Activated CD4-positive, alpha-beta T cell treated with anti-CD3 and anti-CD28 coated beads for 1 hour (primary cell): Measurements from ENCODE around the gene ZNF503.
"Not testable (repeated sequence)": the region's sequence is repeated elsewhere in the genome, so short reads cannot be mapped to it uniquely, and the experiment has no call there.

ENCODE experiments used
- DNase-seq: peaks from one replicate; pipeline ENCODE4 v3.0.0-alpha.2; 2020

Gene ZNF503

DNA sequence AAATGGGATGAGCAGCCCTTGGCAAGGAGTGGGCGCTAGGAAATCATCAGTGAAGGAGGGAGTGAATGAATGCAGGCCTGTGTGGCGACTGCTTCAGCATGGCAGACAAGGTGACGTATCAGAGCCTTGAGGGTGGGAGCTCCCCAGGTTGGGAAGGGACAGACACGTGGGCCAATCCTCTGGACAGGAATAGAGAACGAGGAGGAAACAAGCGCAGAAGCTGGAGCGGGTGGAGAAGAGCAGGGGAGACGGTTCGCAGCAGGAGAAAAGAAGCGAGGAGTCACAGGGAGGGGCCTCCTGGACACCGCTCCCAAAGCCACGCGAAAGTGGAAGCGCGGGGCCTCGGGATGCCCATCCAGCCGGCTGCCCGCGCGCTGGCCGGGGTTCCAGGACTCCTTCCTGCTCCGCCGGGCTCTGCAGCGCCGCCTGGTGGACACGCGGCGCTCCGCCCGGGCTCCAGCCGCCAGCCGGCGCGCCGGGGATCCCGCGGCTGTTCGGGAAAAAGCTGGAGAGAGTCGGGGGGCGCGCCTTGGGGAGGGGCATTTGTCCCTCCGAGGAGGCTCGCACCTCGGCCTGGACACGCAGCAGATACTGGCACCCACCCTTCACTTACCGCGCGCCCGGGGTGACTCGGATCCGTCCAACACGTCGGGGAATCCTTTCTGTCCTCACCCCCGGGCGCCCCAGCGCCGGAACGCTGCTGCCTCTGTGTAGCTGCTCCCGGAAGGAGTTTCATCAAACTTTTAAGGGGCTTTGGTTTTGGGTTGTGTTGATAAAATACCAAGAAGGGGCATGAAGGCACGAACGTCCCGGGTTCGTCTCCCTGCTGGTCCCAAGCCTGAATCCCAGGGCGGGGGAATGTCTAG is 6.3 kb downstream of the ZNF503 start:
- DNase-seq, result no peak

DNA sequence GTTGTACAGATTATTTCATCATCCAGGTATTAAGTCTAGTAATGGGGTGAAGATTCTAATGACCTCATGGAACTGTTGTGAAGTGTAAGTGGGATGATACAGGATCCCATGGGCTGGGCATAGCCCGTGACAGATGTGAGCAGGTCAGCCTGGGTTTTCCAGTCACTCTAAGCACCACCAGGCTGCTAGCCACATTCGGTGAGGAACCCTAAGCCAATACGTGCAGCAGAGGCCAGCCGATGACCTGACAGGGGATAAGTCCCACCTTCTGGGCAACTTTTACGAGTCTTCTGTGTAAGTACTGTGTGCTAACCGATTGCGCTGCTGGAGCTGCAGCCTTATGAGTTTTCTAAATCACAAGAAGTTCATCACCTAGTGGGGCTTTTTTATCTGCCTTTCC is 7.3 kb downstream of the ZNF503 start:
- no peak for DNase-seq

DNA sequence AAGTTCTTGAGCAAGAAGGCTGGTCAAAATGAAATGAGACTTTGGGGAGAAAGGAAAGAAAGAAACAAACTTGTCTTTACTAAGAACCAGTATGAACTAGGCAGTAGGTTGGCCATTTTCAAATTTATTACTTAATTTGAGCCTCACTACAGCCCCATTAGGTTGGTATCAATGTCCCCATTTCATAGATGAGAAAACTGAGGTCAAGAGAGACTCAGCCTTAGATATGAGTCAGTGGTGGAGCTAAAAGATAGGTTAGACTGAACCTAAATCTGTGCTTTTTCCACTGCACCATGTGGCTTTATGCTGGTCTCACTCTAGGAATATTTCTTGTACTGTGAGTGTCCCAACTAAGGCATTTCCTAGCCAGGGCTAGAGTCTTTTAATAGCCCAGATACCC is 8.8 kb downstream of the ZNF503 start:
- DNase-seq, result no peak

DNA sequence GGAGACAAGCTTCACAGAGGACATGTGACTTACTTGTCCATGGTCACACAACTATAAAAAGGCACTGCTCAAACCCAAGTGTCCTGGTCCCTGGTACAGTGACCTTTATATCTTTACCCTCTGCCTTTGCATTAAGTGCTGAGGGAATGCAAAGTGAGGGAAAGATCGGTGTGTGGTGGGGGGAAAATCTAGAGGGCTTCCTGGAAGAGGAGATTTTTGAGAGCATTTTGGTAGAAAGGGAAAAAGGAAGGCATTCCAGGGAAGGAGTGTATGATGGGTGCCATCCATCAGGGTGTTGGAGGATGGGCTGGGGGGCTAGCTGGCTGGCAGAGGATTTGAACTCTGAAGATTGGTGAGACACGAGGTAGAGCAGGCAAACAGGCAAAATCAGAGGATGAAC is 9.3 kb downstream of the ZNF503 start:
- DNase-seq, result no peak

DNA sequence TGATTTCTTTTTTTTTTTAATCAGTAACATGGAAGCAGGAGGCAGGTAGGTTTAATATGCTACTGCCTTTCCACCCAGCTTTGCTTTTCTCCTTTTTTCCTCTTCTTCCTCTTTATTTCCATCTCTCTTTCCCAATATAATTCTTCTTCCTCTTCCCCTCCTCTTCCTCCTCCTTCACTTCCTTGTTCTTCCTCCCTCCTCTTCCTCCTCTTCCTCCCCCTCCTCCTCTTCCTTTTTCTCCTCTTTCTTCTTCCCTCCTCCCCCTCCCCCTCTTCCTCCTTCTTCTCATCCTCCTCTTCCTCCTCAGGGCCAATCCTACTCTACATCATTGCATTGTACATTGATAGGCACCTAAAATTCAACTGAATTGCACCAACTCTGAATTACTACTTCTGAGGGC is 11.4 kb downstream of the ZNF503 start:
- DNase-seq, result no peak

DNA sequence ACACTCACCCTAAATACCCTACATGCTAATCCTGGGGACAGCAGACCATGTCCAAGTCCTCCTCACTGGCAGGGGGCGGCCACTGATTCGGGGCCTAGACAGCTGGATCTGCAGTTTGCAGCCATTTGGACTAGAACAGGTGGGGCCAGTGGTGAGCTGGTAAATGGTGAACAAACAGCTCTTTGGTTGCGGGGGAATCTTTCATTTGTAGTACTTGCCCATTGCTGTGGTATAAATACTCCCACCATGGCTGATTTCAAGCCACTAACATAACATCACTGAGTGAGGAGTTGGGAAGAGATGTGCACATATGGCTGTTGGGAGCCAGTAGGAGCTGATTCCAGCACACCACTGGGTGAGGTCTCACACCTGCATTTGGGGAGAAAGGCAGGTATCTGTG is 13.5 kb downstream of the ZNF503 start:
- DNase-seq, result no peak

DNA sequence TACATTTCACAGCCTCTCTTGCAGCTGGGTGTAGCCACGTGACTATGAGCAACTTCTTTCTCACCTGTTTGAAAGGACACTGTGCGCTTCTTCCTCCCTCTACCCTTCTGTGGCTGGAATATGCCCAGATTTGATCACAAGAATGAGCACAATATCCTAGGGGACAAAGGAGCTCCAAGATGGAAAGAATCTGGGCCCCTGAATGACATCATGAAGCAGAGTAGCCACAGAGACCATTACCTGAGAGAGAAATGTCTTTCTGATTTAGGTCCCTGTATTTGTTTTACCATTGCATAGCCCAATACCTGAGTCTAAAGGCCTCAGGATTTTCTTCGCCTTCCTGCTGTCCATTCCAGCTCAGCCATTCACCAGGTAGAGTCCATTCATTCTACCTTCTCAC is 15.4 kb downstream of the ZNF503 start:
- no peak for DNase-seq

DNA sequence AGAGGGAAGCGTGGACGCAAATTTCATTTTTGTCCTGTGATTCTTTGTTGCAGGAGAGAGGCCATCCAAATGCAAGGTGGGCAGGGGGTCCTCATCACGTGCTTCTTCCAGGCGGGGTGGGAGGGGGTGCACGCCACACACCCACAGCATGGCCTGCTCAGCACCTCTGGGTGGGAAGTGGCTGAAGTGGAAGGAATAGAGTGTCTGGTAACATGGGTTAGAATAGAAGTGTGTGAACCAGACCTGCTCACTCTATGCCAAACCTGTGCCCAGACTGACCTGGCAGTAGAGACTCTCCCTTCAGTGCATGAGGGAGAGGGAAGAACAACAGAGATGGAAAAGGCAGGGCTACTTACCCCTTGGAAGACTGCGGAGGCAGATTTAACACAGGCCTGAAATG is 21.7 kb downstream of the ZNF503 start:
- no peak for DNase-seq

DNA sequence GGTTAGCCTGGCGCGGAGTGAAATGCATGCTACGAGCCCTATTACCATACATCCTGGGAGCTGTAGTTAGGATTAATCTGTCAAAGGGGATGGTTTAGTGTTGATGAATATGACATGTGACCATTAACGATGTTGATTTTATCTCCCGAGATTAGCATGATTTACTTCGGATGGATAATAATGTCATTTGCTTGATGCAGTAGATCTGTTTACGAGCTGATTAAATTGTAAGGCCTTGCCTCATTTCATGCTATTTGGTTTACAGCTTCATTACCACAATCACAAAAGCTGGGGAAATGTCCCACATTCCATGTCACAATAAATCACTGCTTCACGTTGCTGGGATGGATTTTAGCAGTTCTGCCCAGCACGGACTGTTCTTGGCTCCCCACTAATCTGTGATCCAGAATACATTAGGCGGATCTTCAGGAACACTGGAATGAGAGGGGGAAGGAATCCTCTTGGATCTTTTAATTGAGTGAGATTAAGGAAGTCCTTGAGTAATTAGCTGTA is 22.3 kb downstream of the ZNF503 start:
- DNase-seq, result no peak

DNA sequence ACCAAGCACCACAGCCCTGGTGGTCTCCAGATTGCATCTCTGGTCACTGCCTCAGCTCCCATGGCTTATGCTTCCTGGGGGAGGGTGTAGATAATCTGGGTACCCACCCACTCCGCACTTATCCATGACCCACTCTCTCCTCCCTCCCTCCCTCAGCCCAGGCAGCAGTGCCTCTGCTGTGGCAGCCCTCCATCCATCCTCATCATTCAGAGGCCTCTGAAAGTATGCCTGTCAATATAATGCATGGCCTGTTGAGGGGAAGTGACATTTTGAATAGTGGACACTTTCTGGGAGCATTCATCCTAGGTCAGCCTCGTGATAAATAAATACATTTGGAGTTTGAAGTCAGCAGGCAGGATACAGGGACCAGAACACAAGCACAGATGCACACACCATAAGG is 23.2 kb downstream of the ZNF503 start:
- no peak for DNase-seq

DNA sequence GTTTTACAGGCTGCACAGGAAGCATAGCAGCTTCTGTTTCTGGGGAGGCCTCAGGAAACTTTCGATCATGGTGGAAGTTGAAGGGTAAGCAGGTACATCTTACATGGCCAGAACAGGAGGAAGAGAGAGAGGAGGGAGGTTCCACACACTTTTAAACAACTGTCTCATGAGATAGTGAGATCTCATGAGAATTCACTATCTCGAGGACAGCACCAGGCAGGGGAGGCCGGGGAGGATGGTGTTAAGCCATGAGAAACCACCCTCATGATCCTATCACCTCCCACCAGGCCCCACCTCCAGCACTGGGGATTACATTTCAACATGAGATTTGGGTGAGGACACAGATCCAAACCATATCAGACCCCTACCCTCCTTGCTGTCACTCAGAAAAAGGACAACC is 23.7 kb downstream of the ZNF503 start:
- no peak for DNase-seq

DNA sequence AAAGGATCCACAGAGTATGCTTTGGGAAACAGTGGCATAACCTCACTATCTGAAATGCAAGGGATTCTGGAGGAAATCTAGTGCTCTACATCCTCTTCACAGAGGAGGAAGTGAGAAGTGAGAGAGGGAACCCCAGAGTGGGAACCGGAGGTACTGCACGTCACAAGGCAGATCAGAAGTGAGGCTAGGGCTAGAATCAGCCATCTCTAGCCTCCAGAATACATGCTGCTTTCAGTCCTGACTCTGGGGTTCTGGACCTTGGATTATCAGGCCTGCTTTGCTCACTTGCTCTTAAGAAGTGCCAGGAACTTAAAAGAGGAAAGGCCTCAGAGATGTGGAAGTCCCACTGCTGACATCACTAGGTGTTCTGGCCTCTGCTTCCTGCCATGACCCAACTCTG is 25.7 kb downstream of the ZNF503 start:
- no peak for DNase-seq

DNA sequence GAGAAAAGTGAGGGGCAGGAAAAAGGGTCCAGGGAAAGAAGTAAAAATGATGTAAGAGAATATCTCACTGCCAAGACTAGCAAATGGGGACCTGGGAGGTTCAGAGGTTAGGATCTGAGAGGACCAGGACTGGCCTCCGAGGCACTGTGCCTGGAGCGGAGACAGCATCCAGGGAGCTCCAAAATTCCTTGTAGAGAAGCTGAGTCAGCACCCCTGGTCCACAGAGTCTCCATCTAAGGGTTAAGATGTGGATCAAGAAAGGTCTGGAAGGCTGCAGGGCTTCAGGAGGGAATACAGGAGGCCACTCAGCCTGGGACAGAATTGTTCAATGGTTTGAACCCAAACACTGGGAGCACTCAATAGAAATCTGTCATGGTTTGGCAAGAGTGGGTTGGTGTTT is 30.6 kb downstream of the ZNF503 start:
- no peak for DNase-seq

DNA sequence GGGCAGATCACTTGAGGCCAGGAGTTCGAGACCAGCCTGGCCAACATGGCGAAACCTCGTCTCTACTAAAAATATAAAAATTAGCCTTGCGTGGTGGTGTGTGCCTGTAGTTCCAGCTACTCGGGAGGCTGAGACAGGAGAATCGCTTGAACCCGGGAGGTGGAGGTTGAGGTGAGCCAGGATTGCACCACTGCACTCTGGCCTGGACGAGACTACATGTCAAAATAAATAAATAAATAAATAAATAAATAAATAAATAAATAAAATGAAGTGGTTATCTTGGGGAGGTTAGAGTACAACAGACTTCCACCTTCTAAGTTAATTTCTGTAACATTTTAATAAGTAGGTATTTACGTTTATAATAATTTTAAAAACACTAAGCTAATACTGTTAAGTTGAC is 31.7 kb downstream of the ZNF503 start:
- not testable (repeated sequence) for DNase-seq

DNA sequence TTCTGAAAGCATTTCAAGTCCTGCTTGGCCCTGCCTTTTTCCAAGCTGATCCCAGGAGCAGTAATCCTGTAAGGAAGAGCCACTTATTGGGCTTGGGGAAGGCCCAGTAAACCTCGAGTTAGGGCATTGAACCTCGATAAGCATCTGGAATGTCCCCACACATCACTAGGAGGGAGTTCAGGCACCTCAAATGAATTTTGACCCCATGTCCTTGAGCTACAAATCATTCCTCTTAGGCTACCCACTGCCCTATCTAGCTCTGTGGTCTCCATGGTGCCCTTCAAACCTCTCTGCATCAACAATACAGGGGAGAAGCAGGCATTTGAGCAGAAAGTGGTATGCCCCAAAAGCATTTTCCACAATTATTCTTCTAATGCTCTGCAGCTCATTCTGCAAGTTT is 33.7 kb downstream of the ZNF503 start:
- DNase-seq, result no peak

DNA sequence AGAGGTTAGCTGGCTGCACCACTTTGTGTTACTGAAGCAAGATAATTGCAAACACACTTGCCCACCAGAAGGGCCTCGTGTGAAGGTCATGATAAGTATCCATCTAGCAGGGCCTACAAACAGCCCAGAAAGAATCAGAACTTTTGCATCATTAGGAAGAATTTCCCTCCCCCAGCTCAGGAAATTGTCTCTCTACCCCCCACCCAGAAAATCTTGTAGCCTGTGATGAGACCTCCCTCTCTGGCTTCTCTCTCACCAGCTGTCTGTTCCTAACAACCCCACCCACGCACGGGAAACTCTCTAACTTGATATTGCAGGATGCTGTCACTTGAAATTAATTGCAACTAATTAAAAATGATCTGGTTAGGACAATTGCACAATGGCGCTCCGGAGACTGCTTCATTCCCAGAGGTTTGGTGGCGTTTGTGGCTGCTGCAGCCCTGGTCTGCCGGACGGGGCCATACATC is 34.5 kb downstream of the ZNF503 start:
- DNase-seq, result no peak

DNA sequence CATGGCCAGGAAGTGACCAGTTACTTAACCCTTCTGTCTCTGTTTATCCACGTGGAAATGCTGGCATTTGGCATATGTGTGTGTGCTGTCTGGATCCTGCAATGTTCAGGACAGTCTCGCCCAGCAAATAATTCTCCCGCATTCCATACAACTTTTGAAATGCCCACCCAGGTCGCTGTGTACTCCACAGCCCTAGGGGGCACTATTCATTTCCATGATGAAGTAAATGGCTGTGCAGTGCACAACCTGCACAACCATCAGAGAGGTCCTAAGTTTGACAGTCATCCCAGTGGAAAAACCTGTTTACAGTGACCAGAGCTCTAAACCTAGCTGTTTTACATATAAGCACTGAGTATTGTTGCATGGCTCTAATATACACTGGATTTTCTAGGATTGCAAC is 38.1 kb downstream of the ZNF503 start:
- no peak for DNase-seq

DNA sequence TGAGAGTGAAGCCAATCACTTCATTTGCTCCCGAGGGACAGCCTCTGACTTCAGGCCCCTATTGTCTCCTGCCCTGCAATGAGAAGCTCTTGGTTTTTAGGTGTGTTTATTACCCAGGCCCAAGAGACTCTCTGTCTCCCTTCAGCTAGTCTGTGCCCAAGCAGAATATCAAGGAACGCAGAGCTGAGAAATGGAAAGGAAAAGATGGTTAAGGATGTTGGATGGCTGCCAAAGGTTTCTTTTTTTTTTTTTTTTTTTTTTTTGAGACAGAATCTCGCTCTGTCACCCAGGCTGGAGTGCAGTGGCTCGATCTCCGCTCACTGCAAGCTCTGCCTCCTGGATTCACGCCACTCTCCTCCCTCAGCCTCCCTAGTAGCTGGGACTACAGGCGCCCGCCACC is 41.7 kb downstream of the ZNF503 start:
- not testable (repeated sequence) for DNase-seq

DNA sequence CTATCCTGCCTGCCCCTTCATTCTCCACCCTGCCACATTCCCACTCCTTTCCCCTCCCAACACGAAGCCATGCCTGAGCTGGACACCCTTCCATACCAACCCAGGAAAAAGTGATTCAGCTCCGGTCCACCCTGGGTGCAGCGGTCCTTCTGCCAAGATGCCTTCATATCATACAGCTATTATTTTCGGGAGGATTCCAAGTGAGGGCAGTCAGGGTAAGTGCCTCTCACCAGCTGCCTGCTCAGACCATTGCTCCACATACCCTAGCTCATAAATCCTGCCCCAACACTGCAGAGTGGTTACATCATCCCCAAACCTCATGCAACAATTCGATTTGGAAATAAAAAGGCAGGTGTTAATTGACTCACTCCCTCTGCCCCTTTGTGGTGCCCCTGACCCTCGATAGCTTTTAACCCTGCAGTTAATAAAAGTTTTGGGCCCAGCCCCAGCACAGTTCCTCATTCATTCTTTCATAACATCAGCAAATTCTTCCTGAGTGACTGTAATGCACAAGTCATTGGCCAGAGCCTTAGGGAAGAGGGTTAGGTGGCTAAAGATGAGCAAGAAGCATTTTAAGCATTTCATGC is 42.6 kb downstream of the ZNF503 start:
- DNase-seq, result no peak

DNA sequence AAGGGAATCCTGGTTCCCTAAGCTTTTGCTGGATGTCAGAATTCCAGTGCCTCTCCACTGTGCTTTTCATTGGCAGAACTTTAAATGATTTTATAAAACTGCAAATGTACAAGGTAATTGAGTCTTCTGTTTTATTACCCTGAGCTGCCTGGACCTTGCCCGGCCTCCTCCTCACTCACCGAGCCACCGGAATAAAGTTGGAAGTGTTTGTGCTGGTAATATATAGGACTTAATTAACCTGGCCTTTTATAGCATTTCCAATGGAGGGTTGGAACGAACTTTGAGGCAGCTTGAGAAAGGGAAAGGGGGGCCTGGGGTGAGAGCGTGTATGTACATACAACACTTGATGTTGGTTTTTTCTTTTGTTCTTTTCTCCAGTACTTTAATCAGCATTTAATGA is 43.4 kb downstream of the ZNF503 start:
- no peak for DNase-seq

DNA sequence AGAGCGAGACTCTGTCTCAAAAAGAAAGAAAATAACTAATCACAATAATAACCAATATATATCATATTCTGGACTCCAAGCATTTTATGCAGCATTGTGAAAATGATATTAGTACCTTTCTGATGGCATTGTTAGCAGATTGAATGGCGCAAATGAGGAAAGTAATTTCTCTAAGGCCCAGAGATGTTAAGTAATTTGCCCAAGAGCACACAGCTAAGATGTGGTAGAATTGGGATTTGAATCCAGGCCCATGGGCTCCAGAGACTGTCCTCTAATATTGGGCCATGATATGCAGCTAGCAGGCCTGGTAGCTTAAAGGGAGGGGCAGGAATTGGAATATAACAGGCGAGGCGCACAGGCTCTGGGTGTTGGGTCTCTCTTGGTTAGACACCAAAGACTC is 44.1 kb downstream of the ZNF503 start:
- no peak for DNase-seq

DNA sequence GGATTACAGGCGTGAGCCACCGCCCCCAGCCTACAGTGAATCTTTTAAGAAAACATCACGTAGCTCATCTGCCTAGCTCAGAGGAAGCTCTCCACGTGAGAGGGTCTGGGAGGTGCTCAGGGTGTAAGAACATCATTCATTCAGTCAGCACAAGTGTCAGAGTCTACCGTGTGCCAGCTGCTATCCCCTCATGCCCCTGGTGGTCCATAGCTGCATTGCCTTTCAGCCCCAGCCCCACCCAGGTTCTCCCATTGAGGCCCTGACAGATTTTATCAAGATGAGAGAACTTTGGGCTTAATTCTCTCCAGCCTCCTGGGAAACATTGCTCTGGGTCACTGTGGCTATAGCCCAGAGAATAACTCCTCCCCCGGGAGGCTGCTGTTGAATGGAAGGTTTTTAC is 45.1 kb downstream of the ZNF503 start:
- no peak for DNase-seq

DNA sequence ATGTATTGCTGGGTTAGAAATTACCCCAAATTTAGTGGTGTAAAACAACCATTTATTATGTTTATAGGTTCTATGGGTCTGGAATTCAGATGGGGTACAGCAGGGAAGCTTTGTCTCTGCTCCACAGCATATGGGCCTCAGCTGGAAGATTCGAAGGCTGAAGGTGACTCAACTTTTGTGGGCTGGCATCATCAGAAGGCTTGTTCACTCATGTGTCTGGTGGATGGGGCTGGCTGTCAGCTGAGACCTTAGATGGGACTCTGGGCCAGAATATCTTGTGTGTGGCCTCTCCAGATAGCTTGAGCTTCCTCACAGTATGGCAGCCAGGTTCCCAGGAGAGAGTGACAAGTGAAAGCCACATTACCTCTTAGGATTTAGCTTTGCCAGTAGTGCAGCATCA is 45.9 kb downstream of the ZNF503 start:
- DNase-seq, result no peak

DNA sequence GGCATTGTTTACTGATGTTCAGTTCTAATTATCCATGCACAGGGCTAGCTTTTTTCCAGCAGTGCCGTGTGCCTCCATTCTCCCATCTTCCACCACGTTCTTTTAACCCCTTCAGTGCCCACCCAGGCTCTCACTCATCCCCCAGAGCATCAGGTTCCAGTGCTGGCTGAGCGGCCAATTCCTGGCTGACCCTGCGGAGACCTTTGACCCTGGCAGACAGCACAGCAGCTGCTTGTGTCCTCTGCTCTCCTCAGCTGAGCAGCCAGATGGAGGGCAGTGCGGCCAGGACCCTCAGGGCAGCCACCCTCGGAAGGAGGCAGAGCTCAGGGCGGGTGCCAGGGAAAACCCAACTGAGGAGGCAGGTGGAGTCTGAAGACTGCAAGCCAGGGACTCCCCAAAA is 48.4 kb downstream of the ZNF503 start:
- no peak for DNase-seq

DNA sequence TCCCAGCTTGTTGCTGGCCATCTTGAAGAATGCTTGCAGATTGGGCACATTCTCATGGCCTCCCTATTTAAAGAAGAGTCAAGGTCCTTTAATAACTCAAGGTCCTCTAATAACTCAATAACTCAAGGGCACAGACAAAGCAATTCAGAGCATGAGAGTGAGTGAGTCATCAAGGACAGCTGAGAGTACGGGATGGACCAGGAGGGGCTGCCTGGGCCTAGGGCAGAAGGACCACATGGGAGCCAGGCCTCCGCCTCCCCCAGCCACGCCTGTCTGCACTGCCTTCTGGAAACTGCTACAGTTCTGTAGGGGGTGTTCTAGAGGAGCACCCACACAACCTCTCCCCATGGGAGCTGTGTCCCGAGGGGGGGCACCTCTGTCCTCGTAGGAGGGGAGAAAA is 48.9 kb downstream of the ZNF503 start:
- DNase-seq, result no peak
